ENCODE measurements around the gene GAREM1.

DNA sequence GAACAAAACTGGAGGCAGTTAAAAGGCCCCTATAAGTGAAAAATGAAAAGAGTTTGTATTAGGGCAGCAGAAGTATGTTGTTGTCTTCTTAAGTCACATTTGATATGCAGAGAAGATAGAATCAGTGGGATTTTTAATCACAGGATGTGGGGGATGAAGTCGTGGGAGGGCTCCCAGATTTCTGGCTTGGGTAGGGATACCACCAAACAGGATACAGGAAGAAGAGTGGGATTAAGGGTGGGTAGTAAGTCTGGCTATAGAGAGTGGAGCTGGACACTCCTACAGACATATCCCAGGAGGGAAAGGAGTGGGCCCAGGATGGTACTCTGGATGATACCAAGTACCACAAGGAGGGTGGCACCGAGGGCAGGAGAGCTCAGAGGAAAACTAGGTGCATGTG lies 99.3 kb downstream of the GAREM1 start:
- TF ChIP-seq, protein P1, sequence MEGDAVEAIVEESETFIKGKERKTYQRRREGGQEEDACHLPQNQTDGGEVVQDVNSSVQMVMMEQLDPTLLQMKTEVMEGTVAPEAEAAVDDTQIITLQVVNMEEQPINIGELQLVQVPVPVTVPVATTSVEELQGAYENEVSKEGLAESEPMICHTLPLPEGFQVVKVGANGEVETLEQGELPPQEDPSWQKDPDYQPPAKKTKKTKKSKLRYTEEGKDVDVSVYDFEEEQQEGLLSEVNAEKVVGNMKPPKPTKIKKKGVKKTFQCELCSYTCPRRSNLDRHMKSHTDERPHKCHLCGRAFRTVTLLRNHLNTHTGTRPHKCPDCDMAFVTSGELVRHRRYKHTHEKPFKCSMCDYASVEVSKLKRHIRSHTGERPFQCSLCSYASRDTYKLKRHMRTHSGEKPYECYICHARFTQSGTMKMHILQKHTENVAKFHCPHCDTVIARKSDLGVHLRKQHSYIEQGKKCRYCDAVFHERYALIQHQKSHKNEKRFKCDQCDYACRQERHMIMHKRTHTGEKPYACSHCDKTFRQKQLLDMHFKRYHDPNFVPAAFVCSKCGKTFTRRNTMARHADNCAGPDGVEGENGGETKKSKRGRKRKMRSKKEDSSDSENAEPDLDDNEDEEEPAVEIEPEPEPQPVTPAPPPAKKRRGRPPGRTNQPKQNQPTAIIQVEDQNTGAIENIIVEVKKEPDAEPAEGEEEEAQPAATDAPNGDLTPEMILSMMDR (IDR thresholded peaks at IDR 0.05), result no peak
- TF ChIP-seq, protein P2, sequence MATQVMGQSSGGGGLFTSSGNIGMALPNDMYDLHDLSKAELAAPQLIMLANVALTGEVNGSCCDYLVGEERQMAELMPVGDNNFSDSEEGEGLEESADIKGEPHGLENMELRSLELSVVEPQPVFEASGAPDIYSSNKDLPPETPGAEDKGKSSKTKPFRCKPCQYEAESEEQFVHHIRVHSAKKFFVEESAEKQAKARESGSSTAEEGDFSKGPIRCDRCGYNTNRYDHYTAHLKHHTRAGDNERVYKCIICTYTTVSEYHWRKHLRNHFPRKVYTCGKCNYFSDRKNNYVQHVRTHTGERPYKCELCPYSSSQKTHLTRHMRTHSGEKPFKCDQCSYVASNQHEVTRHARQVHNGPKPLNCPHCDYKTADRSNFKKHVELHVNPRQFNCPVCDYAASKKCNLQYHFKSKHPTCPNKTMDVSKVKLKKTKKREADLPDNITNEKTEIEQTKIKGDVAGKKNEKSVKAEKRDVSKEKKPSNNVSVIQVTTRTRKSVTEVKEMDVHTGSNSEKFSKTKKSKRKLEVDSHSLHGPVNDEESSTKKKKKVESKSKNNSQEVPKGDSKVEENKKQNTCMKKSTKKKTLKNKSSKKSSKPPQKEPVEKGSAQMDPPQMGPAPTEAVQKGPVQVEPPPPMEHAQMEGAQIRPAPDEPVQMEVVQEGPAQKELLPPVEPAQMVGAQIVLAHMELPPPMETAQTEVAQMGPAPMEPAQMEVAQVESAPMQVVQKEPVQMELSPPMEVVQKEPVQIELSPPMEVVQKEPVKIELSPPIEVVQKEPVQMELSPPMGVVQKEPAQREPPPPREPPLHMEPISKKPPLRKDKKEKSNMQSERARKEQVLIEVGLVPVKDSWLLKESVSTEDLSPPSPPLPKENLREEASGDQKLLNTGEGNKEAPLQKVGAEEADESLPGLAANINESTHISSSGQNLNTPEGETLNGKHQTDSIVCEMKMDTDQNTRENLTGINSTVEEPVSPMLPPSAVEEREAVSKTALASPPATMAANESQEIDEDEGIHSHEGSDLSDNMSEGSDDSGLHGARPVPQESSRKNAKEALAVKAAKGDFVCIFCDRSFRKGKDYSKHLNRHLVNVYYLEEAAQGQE (IDR thresholded peaks at IDR 0.05; ENCODE audit: low read depth, low read length), result no peak
- TF ChIP-seq NFIC (IDR thresholded peaks at IDR 0.05; ENCODE audit: borderline replicate concordance) (no peak), POLR2AphosphoS5 (IDR thresholded peaks at IDR 0.05; ENCODE audit: low read depth, low read length) (no peak), GABPA (IDR thresholded peaks at IDR 0.05; ENCODE audit: low read depth) (no peak), RAD21 (IDR thresholded peaks at IDR 0.05; ENCODE audit: low read length) (no peak), EP300 (IDR thresholded peaks at IDR 0.05; ENCODE audit: borderline replicate concordance in 1 of 2, low read depth in 1 of 2, low read length in 1 of 2) (no peak), TAF1 (IDR thresholded peaks at IDR 0.05; ENCODE audit: borderline replicate concordance, low read depth, low read length) (no peak), FOXM1 (IDR thresholded peaks at IDR 0.05; ENCODE audit: low read depth) (no peak)
- TF ChIP-seq, protein P3, sequence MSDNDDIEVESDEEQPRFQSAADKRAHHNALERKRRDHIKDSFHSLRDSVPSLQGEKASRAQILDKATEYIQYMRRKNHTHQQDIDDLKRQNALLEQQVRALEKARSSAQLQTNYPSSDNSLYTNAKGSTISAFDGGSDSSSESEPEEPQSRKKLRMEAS (IDR thresholded peaks at IDR 0.05; ENCODE audit: low read depth), result no peak
- TF ChIP-seq, protein P4, sequence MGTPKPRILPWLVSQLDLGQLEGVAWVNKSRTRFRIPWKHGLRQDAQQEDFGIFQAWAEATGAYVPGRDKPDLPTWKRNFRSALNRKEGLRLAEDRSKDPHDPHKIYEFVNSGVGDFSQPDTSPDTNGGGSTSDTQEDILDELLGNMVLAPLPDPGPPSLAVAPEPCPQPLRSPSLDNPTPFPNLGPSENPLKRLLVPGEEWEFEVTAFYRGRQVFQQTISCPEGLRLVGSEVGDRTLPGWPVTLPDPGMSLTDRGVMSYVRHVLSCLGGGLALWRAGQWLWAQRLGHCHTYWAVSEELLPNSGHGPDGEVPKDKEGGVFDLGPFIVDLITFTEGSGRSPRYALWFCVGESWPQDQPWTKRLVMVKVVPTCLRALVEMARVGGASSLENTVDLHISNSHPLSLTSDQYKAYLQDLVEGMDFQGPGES (IDR thresholded peaks at IDR 0.05; ENCODE audit: low read depth, low read length), result no peak
- TF ChIP-seq, protein P5, sequence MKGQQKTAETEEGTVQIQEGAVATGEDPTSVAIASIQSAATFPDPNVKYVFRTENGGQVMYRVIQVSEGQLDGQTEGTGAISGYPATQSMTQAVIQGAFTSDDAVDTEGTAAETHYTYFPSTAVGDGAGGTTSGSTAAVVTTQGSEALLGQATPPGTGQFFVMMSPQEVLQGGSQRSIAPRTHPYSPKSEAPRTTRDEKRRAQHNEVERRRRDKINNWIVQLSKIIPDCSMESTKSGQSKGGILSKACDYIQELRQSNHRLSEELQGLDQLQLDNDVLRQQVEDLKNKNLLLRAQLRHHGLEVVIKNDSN (IDR thresholded peaks at IDR 0.05; ENCODE audit: borderline replicate concordance, low read depth), result no peak
